Neuronal stem cell (in vitro differentiated cells): ENCODE results near the gene NFS1.

Experiments used
- DNase-seq: peaks from one replicate; pipeline ENCODE4 v3.0.0-alpha.2; 2013; ENCODE audit warnings: low spot score
- H2AFZ ChIP-seq: one replicate; pipeline ENCODE4 v1.6.1; 2013; ENCODE audit warnings: mild to moderate bottlenecking, low read length, inconsistent platforms
- H2AK5ac ChIP-seq: 2 replicates; pipeline ENCODE4 v1.6.1; 2013; ENCODE audit warnings: low read depth, mild to moderate bottlenecking, inconsistent platforms, low read length, moderate library complexity, mixed read lengths
- H2BK120ac ChIP-seq: 2 replicates; pipeline ENCODE4 v1.6.1; 2013; ENCODE audit warnings: low read depth, mild to moderate bottlenecking, inconsistent platforms, low read length, moderate library complexity, mixed read lengths
- H2BK12ac ChIP-seq: one replicate; pipeline ENCODE4 v1.6.1; 2013; ENCODE audit warnings: low read length, inconsistent platforms
- H2BK15ac ChIP-seq: 2 replicates; pipeline ENCODE4 v1.6.1; 2013; ENCODE audit warnings: mild to moderate bottlenecking, low read length, inconsistent platforms, mixed read lengths
- H2BK5ac ChIP-seq: one replicate; pipeline ENCODE4 v1.6.1; 2013; ENCODE audit warnings: inconsistent platforms, mild to moderate bottlenecking, low read length, moderate library complexity
- H3K14ac ChIP-seq: one replicate; pipeline ENCODE4 v1.6.1; 2013; ENCODE audit warnings: low read length, inconsistent platforms
- H3K18ac ChIP-seq: 2 replicates; pipeline ENCODE4 v1.6.1; 2013; ENCODE audit warnings: low read length, inconsistent platforms
- H3K23ac ChIP-seq: 2 replicates; pipeline ENCODE4 v1.6.1; 2013; ENCODE audit warnings: low read depth, mild to moderate bottlenecking, mixed read lengths, low read length, inconsistent platforms; ENCODE audit not compliant: poor library complexity
- H3K27ac ChIP-seq: replicated peaks from 3 replicates; pipeline ENCODE4 v1.5.1; 2013; ENCODE audit warnings: low read length, inconsistent platforms
- H3K27me3 ChIP-seq, 3 experiments: 2 replicates each; pipeline ENCODE4 v1.6.1; 2013; ENCODE audit warnings: low read length in 3 of 3, mild to moderate bottlenecking in 2 of 3, inconsistent platforms in 1 of 3, low read depth in 1 of 3, mixed read lengths in 1 of 3, moderate library complexity in 1 of 3; ENCODE audit not compliant: control insufficient read depth in 3 of 3, insufficient read depth in 3 of 3
- H3K36me3 ChIP-seq, 2 donors: replicated peaks in 1 of 2; 2 replicates each; pipeline ENCODE4 v1.6.1; 2013; ENCODE audit warnings: low read length in 2 of 2; ENCODE audit not compliant: control insufficient read depth in 2 of 2, insufficient read depth in 2 of 2
- H3K4ac ChIP-seq: 2 replicates; pipeline ENCODE4 v1.6.1; 2013; ENCODE audit warnings: inconsistent platforms, mild to moderate bottlenecking, low read length, moderate library complexity
- H3K4me1 ChIP-seq, 2 donors: 1 replicate in 1 of 2; 2 replicates in 1 of 2; pipeline ENCODE4 v1.6.1; 2013; ENCODE audit warnings: low read length in 2 of 2, low read depth in 1 of 2; ENCODE audit not compliant: control insufficient read depth in 2 of 2, insufficient read depth in 1 of 2
- H3K4me2 ChIP-seq: one replicate; pipeline ENCODE4 v1.6.1; 2013; ENCODE audit warnings: mild to moderate bottlenecking, low read length, inconsistent platforms; ENCODE audit not compliant: insufficient read depth, poor library complexity, severe bottlenecking
- H3K4me3 ChIP-seq, 2 donors: 2 replicates each; pipeline ENCODE4 v1.5.1; 2013; ENCODE audit warnings: low read length in 2 of 2, mild to moderate bottlenecking in 2 of 2, inconsistent platforms in 1 of 2, moderate library complexity in 1 of 2
- H3K79me1 ChIP-seq: one replicate; pipeline ENCODE4 v1.6.1; 2013; ENCODE audit warnings: low read depth, mild to moderate bottlenecking, inconsistent platforms, low read length, moderate library complexity
- H3K9ac ChIP-seq: one replicate; pipeline ENCODE4 v1.6.1; 2013; ENCODE audit warnings: mild to moderate bottlenecking, low read depth, low read length, inconsistent platforms; ENCODE audit not compliant: poor library complexity
- H3K9me3 ChIP-seq, 2 donors: replicated peaks in 1 of 2; 2 replicates each; pipeline versions ENCODE3 to v1.6.1; 2013; ENCODE audit warnings: low read length in 2 of 2, mild to moderate bottlenecking in 2 of 2, inconsistent platforms in 1 of 2, low read depth in 1 of 2, mixed read lengths in 1 of 2, moderate library complexity in 1 of 2; ENCODE audit not compliant: control insufficient read depth in 2 of 2, insufficient read depth in 1 of 2
- H4K8ac ChIP-seq: one replicate; pipeline ENCODE4 v1.6.1; 2013; ENCODE audit warnings: low read depth, mild to moderate bottlenecking, inconsistent platforms, low read length, moderate library complexity
- H4K91ac ChIP-seq: one replicate; pipeline ENCODE4 v1.6.1; 2013; ENCODE audit warnings: low read length, low read depth, mild to moderate bottlenecking, inconsistent platforms; ENCODE audit not compliant: poor library complexity
- WGBS, 2 donors: extraction: QIAGEN DNeasy Blood & Tissue Kit; methylation state at CpG; one replicate each; pipeline ENCODE4 v1.1.7; 2013; ENCODE audit warnings: missing lambda C conversion rate in 2 of 2, mixed read lengths in 1 of 2; ENCODE audit not compliant: insufficient read length in 2 of 2, insufficient replicate concordance in 1 of 2; ENCODE audit errors: extremely low coverage in 2 of 2; 5-methylcytosine and 5-hydroxymethylcytosine counted together

Gene NFS1

DNA sequence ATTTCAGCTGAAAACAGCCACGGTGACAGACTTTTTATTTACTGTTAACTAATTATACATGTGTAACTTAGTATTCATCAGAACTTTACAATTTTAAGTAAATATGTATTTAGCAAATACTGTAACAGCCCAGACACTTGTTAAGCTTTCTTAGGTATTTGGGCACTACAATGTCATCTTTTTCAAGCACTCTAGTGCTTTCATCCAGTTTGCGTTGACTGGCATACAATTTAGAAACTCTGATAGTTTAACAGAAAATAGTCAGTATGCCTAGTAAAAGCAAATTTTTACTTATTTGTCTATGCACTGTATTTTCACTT is 32.3 kb upstream of the NFS1 start:
- Histone ChIP-seq H3K36me3 (peaks cover 31 to 98% of the 10 kb centered on the region in 2 donors), H4K8ac (no peak overlapping the region), H3K79me1 (peaks cover 1% of the 10 kb centered on the region), H2AK5ac (no peak overlapping the region), H3K27me3 (no peaks in the 10 kb centered on the region), H3K9ac (no peak overlapping the region), H3K4me1 (no peaks in the 10 kb centered on the region), H2AFZ (no peak overlapping the region), H3K23ac (no peak overlapping the region), H3K9me3 (no peaks in the 10 kb centered on the region), H3K4ac (no peak overlapping the region), H2BK5ac (no peak overlapping the region), H3K4me3 (no peak overlapping the region), H3K18ac (no peak overlapping the region), H2BK15ac (no peak overlapping the region), H4K91ac (no peak overlapping the region), H3K14ac (no peak overlapping the region), H3K27ac (no peak overlapping the region), H3K4me2 (no peak overlapping the region), H2BK120ac (no peak overlapping the region), H2BK12ac (no peak overlapping the region)
- no peak for DNase-seq
- no CpG with 5 or more reads among the region's 2 CpGs for WGBS, 2 donors

DNA sequence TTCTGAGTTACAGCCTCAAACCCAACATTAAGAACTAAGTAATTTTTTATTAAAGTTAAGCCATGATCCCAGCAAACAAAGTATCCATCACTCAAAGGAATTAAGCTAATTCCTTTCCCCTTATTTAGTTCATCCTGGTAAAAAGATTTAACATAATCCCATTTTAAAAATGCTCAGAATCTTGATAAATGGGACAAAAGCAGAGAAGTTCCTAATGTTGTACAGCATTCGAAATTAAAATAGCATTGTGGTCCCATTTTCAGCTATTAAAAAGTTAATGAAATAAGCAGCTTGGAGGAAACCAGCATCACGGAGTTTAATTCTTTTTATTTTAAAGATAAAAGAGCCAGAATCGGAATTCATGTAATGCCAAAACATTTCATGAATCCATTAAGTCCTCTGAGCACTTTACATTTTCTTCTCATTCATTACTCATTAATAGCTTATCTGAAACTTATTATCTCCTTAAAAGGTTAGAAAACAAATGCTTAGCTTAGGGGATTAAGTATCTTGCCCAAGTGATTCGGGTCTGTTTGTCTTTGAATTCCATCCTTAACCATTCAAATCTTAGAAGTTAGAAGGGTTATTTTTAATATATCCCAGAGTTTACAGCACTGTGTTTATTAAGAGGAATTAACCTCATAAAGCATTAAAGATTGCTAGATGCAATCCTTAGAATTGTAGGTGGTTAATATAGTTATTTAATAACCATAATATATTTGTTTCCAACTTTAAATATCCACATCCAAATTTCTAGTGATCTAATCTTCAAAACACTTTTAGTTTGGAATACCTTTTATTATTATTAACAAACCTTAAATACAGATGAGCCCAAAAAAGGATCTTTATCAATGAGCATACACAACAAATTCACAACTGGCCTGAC is 31.7 kb upstream of the NFS1 start:
- peaks cover 31 to 98% of the 10 kb centered on the region in 2 donors for H3K36me3 ChIP-seq
- no peak overlapping the region for H3K14ac ChIP-seq
- H3K4me2 ChIP-seq: no peak overlapping the region
- no peak overlapping the region for H3K27ac ChIP-seq
- no peak overlapping the region for H4K91ac ChIP-seq
- H3K4me3 ChIP-seq: no peak overlapping the region
- H3K27me3 ChIP-seq: no peaks in the 10 kb centered on the region
- no peaks in the 10 kb centered on the region for H3K4me1 ChIP-seq
- H4K8ac ChIP-seq: no peak overlapping the region
- H2AFZ ChIP-seq: no peak overlapping the region
- no CpG with 5 or more reads among the region's 4 CpGs for WGBS, 2 donors
- H3K79me1 ChIP-seq: peaks cover 4% of the 10 kb centered on the region
- H2BK12ac ChIP-seq: no peak overlapping the region
- no peak overlapping the region for H3K23ac ChIP-seq
- DNase-seq: no peak
- no peak overlapping the region for H3K4ac ChIP-seq
- H2BK15ac ChIP-seq: no peak overlapping the region
- H3K9ac ChIP-seq: no peak overlapping the region
- no peak overlapping the region for H3K18ac ChIP-seq
- H2AK5ac ChIP-seq: no peak overlapping the region
- H2BK5ac ChIP-seq: no peak overlapping the region
- no peak overlapping the region for H2BK120ac ChIP-seq
- H3K9me3 ChIP-seq: no peaks in the 10 kb centered on the region

DNA sequence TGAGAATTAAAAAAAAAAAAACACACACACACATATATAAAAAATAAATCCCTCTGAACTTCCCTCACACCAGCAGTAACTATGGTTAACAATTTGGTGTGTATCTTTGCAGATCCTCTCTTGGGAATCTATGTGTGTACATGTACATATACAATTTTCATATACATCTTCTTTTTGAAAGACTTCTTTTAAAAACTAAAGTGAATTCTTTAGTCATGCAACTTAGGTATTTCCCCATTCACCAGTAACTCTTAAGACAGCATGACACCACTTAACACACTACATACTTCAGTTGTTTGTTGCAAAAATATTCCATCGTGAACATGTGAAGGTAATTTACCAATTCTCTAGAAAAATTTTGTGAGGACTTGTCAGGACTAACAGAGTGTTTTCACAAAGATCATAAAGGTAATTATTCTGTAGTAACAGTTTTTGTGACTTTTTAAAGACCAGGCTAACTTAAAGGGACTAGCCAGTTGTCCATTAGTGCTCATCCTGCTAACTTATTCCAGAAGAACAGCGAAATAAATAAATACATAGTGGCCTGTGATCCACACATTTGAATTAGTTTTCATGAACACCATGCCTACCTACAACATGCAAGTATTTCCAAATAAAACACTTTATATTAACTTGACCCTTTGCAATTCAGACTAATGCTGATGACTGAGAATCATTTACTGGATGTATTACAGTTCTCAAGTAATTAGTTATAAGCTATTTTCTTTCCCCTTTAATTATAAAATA is 30.9 kb upstream of the NFS1 start:
- no peak overlapping the region for H4K91ac ChIP-seq
- H2BK120ac ChIP-seq: no peak overlapping the region
- H3K27me3 ChIP-seq: no peaks in the 10 kb centered on the region

DNA sequence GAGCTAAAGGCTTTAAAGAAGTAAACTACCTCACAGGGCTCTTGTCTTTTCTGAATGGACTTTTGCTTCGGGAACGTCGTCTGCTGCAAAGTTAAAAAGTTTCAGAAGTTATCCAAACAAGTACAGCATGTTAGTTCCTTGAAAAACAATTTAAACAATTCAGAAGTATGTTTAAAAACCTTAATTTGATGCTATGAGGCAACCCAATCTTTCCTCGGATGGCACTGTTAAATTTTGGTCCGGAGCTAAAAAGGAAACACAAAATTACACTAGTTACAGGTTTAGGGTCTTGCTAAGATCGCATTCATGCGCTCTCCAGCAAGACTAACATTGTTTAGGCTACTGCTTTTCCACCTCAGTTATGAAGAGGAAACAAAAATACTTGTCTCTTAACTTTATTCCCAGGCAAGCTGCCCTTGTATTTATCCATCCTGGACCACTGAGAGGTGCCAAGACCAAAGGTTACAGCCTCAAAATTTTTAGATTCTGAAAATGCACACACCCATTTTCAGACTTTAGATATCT is 30.2 kb upstream of the NFS1 start:
- Histone ChIP-seq H3K79me1 (peaks cover 4% of the 10 kb centered on the region), H4K91ac (no peak overlapping the region), H3K4me1 (no peaks in the 10 kb centered on the region), H3K36me3 (peaks cover 30 to 98% of the 10 kb centered on the region in 2 donors), H4K8ac (no peak overlapping the region), H3K4me2 (no peak overlapping the region), H3K14ac (no peak overlapping the region), H3K18ac (no peak overlapping the region), H2AFZ (no peak overlapping the region), H2BK5ac (no peak overlapping the region), H2BK12ac (no peak overlapping the region), H3K9me3 (no peaks in the 10 kb centered on the region), H3K23ac (no peak overlapping the region), H3K27me3 (no peaks in the 10 kb centered on the region), H3K9ac (no peak overlapping the region), H2BK120ac (no peak overlapping the region), H3K27ac (no peak overlapping the region), H2BK15ac (no peak overlapping the region), H2AK5ac (no peak overlapping the region), H3K4me3 (no peak overlapping the region), H3K4ac (no peak overlapping the region)
- no CpG with 5 or more reads among the region's 7 CpGs for whole genome bisulfite sequencing, 2 donors
- no peak for DNase-seq

More for the DNA sequence above, 30.9 kb upstream of the NFS1 start:
- Histone ChIP-seq H3K27ac (no peak overlapping the region), H2AFZ (no peak overlapping the region), H3K18ac (no peak overlapping the region), H3K9me3 (no peaks in the 10 kb centered on the region), H3K4ac (no peak overlapping the region), H3K14ac (no peak overlapping the region), H2BK5ac (no peak overlapping the region), H3K9ac (no peak overlapping the region), H3K36me3 (peaks cover 32 to 98% of the 10 kb centered on the region in 2 donors), H4K8ac (no peak overlapping the region), H3K23ac (no peak overlapping the region), H3K4me3 (no peak overlapping the region), H3K4me1 (no peaks in the 10 kb centered on the region), H2AK5ac (no peak overlapping the region), H2BK15ac (no peak overlapping the region), H2BK12ac (no peak overlapping the region), H3K79me1 (peaks cover 4% of the 10 kb centered on the region), H3K4me2 (no peak overlapping the region)
- no peak for DNase-seq
- WGBS, 2 donors: no CpG with 5 or more reads among the region's 2 CpGs
